Testis (tissue), 3 donors: ENCODE results near the gene IFT27. TPM values are rescaled to one million over a fixed set of nuclear protein-coding genes. Genes with fewer than 3 reads are reported as not detected.

Source experiments
- DNase-seq: peaks from one replicate; pipeline ENCODE4 v3.0.0-alpha.2; 2019
- H3K27ac ChIP-seq, 2 donors: fragments of 200-600 bp; sonication (generic); one replicate each; pipeline ENCODE4 v1.5.1; 2019
- H3K27me3 ChIP-seq: fragments of 200-600 bp; sonication (generic); one replicate; pipeline ENCODE4 v1.5.1; 2019
- H3K36me3 ChIP-seq: fragments of 200-600 bp; sonication (generic); one replicate; pipeline ENCODE4 v1.5.1; 2017; ENCODE audit warnings: low read depth; ENCODE audit errors: missing control alignments
- H3K4me1 ChIP-seq: fragments of 200-600 bp; sonication (generic); one replicate; pipeline ENCODE4 v1.5.1; 2019
- H3K4me3 ChIP-seq, 2 donors: fragments of 200-600 bp; sonication (generic); one replicate each; pipeline ENCODE4 v1.5.1; 2017 to 2019
- H3K9me3 ChIP-seq: fragments of 200-600 bp; sonication (generic); one replicate; pipeline ENCODE4 v1.5.1; 2017
- POLR2A ChIP-seq: fragments of 450-650 bp; IDR thresholded peaks from one replicate; pipeline ENCODE4 v1.6.1; 2017; ENCODE audit warnings: antibody characterized with exemption, mild to moderate bottlenecking, moderate library complexity
- WGBS, 2 donors: methylation state at CpG; one replicate each; pipeline ENCODE4 v1.1.5; 2018; 5-methylcytosine and 5-hydroxymethylcytosine counted together
- intact Hi-C: fragments of 100-400 bp; cut with DNase I; formaldehyde crosslinking; loops from one replicate; pipeline ENCODE4 v1.15.1; 2023; ENCODE audit warnings: low total_unique reads
- polyA plus RNA-seq: library from polyadenylated mRNA; stranded (reverse); fragments of 350-450 nt; fragmentation: Illumina TruSeq; extraction: RNeasy Lipid Tissue Mini Kit (QIAGEN cat#74804); gene quantifications from one replicate; pipeline ENCODE4 v1.2.3, GENCODE V29; 2014; ENCODE audit warnings: low read depth, low replicate concordance; ENCODE audit not compliant: insufficient read depth
- total RNA-seq, 2 donors: library from RNA; depleted of rRNA; stranded (reverse); fragments of >200 nt; gene quantifications; one replicate each; pipeline ENCODE4 v1.2.3, GENCODE V29; 2016
- TF ChIP-seq, protein P1 (sequence below), 3 experiments: fragments of 450-650 bp in 2 of 3; fragments of 200-600 bp in 1 of 3; sonication (generic) in 1 of 3; IDR thresholded peaks; one replicate each; pipeline ENCODE4 v1.5.1; 2016 to 2019; ENCODE audit warnings: antibody characterized with exemption in 3 of 3, mild to moderate bottlenecking in 2 of 3, moderate library complexity in 1 of 3

Gene IFT27
- total and polyA plus RNA-seq, 3 donors from 2014 or later: 28.2 to 56.3 (median 32.4) TPM

GRCh38 chr22:36795633-36796032, 19.7 kb upstream of the IFT27 start:
- TF ChIP-seq, protein P1, sequence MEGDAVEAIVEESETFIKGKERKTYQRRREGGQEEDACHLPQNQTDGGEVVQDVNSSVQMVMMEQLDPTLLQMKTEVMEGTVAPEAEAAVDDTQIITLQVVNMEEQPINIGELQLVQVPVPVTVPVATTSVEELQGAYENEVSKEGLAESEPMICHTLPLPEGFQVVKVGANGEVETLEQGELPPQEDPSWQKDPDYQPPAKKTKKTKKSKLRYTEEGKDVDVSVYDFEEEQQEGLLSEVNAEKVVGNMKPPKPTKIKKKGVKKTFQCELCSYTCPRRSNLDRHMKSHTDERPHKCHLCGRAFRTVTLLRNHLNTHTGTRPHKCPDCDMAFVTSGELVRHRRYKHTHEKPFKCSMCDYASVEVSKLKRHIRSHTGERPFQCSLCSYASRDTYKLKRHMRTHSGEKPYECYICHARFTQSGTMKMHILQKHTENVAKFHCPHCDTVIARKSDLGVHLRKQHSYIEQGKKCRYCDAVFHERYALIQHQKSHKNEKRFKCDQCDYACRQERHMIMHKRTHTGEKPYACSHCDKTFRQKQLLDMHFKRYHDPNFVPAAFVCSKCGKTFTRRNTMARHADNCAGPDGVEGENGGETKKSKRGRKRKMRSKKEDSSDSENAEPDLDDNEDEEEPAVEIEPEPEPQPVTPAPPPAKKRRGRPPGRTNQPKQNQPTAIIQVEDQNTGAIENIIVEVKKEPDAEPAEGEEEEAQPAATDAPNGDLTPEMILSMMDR (IDR thresholded peaks at IDR 0.05): no peak
- TF ChIP-seq POLR2A: no peak
- WGBS, 2 donors: 92 to 94% methylated on average over 7 of the region's 7 CpGs
- Histone ChIP-seq H3K27me3 (no peaks in the 10 kb centered on the region), H3K4me3 (no peak overlapping the region), H3K4me1 (no peaks in the 10 kb centered on the region), H3K36me3 (no peaks in the 10 kb centered on the region), H3K27ac (no peak overlapping the region), H3K9me3 (no peaks in the 10 kb centered on the region)
- intact Hi-C loops: no loop called here
- no peak for DNase-seq

- H3K27ac ChIP-seq: no peak overlapping the region
- no peak for TF ChIP-seq POLR2A
- TF ChIP-seq, protein P1 (IDR thresholded peaks at IDR 0.05): no peak
- no peak overlapping the region for H3K4me3 ChIP-seq
- intact Hi-C loops: no loop called here
- no peaks in the 10 kb centered on the region for H3K9me3 ChIP-seq
- no peaks in the 10 kb centered on the region for H3K4me1 ChIP-seq
- no peak for DNase-seq
- H3K27me3 ChIP-seq: no peaks in the 10 kb centered on the region
- WGBS, 2 donors: 52 to 68% methylated on average over 5 to 7 of the region's 7 CpGs
- no peaks in the 10 kb centered on the region for H3K36me3 ChIP-seq
Measured at GRCh38 chr22:36790648-36791047, 14.7 kb upstream of the IFT27 start.

DNA sequence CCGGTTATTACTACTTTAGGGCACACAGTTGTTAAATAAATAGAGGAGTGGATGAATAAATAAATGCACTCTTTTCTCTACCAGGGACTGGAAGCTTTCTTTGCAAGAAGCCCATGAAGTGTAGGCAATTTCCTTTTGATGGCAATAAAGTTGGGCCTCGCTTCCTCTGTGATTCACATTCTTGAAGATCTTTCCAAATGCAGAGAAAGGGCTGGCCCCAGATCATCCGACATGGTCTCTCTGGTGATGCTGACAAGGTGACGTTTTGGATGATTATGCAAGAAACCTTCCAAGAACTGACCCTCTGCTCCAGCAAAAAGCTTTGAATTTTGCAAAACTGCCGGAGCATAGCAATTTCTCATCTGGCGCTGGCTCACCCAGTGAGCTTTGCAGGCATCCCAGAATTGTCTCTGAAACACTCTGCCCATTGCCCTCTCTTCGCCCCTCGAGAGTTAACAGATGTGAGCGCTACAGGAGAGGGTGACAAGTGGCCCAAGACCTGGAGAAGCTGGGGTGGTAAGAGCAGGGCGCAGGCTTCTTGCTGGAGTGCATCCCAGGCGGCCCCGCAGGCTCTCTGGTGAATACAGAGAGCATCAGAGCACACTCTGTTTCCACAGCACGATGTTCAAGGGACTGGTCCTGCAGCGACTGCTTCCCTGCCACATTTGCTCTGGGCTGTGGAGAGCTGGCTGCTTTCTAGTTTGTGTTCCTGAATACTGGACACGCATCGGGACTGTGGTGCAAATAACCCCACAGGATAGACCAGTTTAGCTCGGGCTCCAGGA, 11.5 kb upstream of the IFT27 start:
- Histone ChIP-seq H3K27ac (no peak overlapping the region), H3K4me1 (no peaks in the 10 kb centered on the region), H3K36me3 (no peaks in the 10 kb centered on the region), H3K27me3 (no peaks in the 10 kb centered on the region), H3K9me3 (no peaks in the 10 kb centered on the region), H3K4me3 (no peak overlapping the region)
- intact Hi-C loops: no loop called here
- no peak for DNase-seq
- WGBS, 2 donors: 74% methylated on average over 17 of the region's 17 CpGs
- TF ChIP-seq, protein P1 (IDR thresholded peaks at IDR 0.05): no peak
- TF ChIP-seq POLR2A: no peak

DNA sequence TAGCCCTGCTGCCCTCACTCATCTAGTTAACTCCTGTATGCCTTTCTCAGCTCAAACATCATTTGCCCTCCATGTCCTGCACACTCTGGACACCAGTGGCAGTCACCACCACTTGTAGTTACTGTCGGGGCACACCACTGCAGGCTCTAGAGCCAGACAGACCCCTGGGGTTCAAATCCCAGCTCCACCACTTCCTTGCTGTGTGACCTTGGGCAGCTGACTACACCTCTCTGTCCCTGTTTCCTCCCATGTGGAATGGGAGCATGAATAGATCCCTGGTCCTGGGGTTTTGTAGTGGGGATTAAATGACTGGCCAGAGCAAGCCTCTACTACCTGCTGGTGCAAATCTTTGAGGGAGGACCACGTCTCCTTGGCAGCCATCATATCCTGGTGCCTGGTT, 7.8 kb upstream of the IFT27 start:
- Histone ChIP-seq H3K27me3 (no peaks in the 10 kb centered on the region), H3K27ac (no peak overlapping the region), H3K4me1 (no peaks in the 10 kb centered on the region), H3K36me3 (no peaks in the 10 kb centered on the region), H3K9me3 (no peaks in the 10 kb centered on the region), H3K4me3 (no peak overlapping the region)
- no peak for TF ChIP-seq POLR2A
- TF ChIP-seq, protein P1 (IDR thresholded peaks at IDR 0.05): no peak
- WGBS, 2 donors: 79 to 90% methylated on average over 2 of the region's 2 CpGs
- intact Hi-C loops: no loop called here
- DNase-seq: no peak
